HEK293 (cell line): Measurements from ENCODE around the gene REC8.

Experiments
- ZBTB1 ChIP-seq: fragments of 450-650 bp; formaldehyde crosslinking; IDR thresholded peaks from 2 replicates; pipeline ENCODE4 v1.5.1; 2016; ENCODE audit warnings: missing biosample characterization, missing genetic modification characterization
- ZBTB8A ChIP-seq: fragments of 450-650 bp; formaldehyde crosslinking; IDR thresholded peaks from 2 replicates; pipeline ENCODE4 v1.5.1; 2016; ENCODE audit warnings: missing biosample characterization, missing genetic modification characterization
- ZFP3 ChIP-seq: fragments of 450-650 bp; formaldehyde crosslinking; IDR thresholded peaks from 2 replicates; pipeline ENCODE4 v1.5.1; 2016; ENCODE audit warnings: low read depth, missing biosample characterization, missing genetic modification characterization
- ZNF138 ChIP-seq: fragments of 450-650 bp; formaldehyde crosslinking; IDR thresholded peaks from 2 replicates; pipeline ENCODE4 v1.5.1; 2016; ENCODE audit warnings: missing biosample characterization, missing genetic modification characterization, borderline replicate concordance
- ZNF221 ChIP-seq: fragments of 450-650 bp; formaldehyde crosslinking; IDR thresholded peaks from 2 replicates; pipeline ENCODE4 v1.5.1; 2017; ENCODE audit warnings: missing biosample characterization, missing genetic modification characterization, borderline replicate concordance
- ZNF311 ChIP-seq: fragments of 450-650 bp; formaldehyde crosslinking; IDR thresholded peaks from 2 replicates; pipeline ENCODE4 v1.5.1; 2017; ENCODE audit warnings: missing biosample characterization, missing genetic modification characterization, borderline replicate concordance
- ZNF416 ChIP-seq: fragments of 450-650 bp; formaldehyde crosslinking; IDR thresholded peaks from 2 replicates; pipeline ENCODE4 v1.5.1; 2016; ENCODE audit warnings: missing biosample characterization, missing genetic modification characterization
- ZNF555 ChIP-seq: fragments of 450-650 bp; formaldehyde crosslinking; conservative IDR thresholded peaks from 2 replicates; pipeline ENCODE4 v1.5.1; 2017; ENCODE audit warnings: missing biosample characterization, mild to moderate bottlenecking, missing genetic modification characterization, inconsistent platforms
- ZNF561 ChIP-seq: fragments of 450-650 bp; IDR thresholded peaks from 2 replicates; pipeline ENCODE4 v1.5.1; 2018; ENCODE audit warnings: missing biosample characterization, missing genetic modification characterization, borderline replicate concordance
- TF ChIP-seq, protein P1 (sequence below): fragments of 450-650 bp; formaldehyde crosslinking; IDR thresholded peaks from 2 replicates; pipeline ENCODE4 v1.5.1; 2016; ENCODE audit warnings: missing biosample characterization, missing genetic modification characterization
- TF ChIP-seq, protein P2 (sequence below): fragments of 450-650 bp; formaldehyde crosslinking; conservative IDR thresholded peaks from 2 replicates; pipeline ENCODE4 v1.5.1; 2016; ENCODE audit warnings: low read depth, missing biosample characterization, missing genetic modification characterization
- TF ChIP-seq, protein P3 (sequence below): fragments of 450-650 bp; formaldehyde crosslinking; IDR thresholded peaks from 2 replicates; pipeline ENCODE4 v1.5.1; 2017; ENCODE audit warnings: missing biosample characterization, mild to moderate bottlenecking, missing genetic modification characterization, moderate library complexity

DNA sequence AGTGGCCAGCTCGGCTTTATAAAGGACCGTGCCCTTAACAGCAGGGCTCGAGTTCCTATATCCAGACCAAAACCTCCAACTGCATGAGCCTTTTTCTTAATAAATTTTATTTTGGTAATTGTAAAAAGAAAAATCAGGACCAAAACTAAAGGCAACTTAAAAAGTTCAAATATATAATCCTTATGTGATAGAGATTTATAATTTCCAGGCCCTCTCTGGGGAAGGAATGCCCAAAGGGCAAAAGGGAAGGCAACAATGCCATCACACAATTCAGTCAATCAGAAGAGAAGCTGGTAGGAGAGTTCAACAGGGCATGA, 17.1 kb downstream of the REC8 start:
- no peak for TF ChIP-seq ZNF416
- TF ChIP-seq ZNF555: no peak
- TF ChIP-seq ZNF221: no peak
- TF ChIP-seq, protein P1, sequence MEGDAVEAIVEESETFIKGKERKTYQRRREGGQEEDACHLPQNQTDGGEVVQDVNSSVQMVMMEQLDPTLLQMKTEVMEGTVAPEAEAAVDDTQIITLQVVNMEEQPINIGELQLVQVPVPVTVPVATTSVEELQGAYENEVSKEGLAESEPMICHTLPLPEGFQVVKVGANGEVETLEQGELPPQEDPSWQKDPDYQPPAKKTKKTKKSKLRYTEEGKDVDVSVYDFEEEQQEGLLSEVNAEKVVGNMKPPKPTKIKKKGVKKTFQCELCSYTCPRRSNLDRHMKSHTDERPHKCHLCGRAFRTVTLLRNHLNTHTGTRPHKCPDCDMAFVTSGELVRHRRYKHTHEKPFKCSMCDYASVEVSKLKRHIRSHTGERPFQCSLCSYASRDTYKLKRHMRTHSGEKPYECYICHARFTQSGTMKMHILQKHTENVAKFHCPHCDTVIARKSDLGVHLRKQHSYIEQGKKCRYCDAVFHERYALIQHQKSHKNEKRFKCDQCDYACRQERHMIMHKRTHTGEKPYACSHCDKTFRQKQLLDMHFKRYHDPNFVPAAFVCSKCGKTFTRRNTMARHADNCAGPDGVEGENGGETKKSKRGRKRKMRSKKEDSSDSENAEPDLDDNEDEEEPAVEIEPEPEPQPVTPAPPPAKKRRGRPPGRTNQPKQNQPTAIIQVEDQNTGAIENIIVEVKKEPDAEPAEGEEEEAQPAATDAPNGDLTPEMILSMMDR: no peak
- TF ChIP-seq, protein P2, sequence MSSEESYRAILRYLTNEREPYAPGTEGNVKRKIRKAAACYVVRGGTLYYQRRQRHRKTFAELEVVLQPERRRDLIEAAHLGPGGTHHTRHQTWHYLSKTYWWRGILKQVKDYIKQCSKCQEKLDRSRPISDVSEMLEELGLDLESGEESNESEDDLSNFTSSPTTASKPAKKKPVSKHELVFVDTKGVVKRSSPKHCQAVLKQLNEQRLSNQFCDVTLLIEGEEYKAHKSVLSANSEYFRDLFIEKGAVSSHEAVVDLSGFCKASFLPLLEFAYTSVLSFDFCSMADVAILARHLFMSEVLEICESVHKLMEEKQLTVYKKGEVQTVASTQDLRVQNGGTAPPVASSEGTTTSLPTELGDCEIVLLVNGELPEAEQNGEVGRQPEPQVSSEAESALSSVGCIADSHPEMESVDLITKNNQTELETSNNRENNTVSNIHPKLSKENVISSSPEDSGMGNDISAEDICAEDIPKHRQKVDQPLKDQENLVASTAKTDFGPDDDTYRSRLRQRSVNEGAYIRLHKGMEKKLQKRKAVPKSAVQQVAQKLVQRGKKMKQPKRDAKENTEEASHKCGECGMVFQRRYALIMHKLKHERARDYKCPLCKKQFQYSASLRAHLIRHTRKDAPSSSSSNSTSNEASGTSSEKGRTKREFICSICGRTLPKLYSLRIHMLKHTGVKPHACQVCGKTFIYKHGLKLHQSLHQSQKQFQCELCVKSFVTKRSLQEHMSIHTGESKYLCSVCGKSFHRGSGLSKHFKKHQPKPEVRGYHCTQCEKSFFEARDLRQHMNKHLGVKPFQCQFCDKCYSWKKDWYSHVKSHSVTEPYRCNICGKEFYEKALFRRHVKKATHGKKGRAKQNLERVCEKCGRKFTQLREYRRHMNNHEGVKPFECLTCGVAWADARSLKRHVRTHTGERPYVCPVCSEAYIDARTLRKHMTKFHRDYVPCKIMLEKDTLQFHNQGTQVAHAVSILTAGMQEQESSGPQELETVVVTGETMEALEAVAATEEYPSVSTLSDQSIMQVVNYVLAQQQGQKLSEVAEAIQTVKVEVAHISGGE (tag by site-specific recombination): no peak
- no peak for TF ChIP-seq ZNF138 (tag by site-specific recombination)
- TF ChIP-seq, protein P3, sequence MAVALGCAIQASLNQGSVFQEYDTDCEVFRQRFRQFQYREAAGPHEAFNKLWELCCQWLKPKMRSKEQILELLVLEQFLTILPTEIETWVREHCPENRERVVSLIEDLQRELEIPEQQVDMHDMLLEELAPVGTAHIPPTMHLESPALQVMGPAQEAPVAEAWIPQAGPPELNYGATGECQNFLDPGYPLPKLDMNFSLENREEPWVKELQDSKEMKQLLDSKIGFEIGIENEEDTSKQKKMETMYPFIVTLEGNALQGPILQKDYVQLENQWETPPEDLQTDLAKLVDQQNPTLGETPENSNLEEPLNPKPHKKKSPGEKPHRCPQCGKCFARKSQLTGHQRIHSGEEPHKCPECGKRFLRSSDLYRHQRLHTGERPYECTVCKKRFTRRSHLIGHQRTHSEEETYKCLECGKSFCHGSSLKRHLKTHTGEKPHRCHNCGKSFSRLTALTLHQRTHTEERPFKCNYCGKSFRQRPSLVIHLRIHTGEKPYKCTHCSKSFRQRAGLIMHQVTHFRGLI (tag by site-specific recombination): no peak
- TF ChIP-seq ZBTB8A (tag by site-specific recombination): no peak
- TF ChIP-seq ZNF561 (tag by site-specific recombination): no peak
- no peak for TF ChIP-seq ZNF311 (tag by site-specific recombination)
- no peak for TF ChIP-seq ZBTB1 (tag by site-specific recombination)
- no peak for TF ChIP-seq ZFP3 (tag by site-specific recombination)
